GM23248 (cell line): ENCODE measurements around the gene RTCB. TPM values are rescaled to one million over a fixed set of nuclear protein-coding genes. Genes with fewer than 3 reads are reported as not detected.

ENCODE experiments used
- DNase-seq: peaks from one replicate; pipeline ENCODE4 v3.0.0-alpha.2; 2015
- H2AFZ ChIP-seq: fragments of 200-600 bp; sonication (generic); 2 replicates; pipeline ENCODE4 v1.6.1; 2016; ENCODE audit warnings: antibody characterized with exemption
- H3F3A ChIP-seq: fragments of 200-600 bp; sonication (generic); 2 replicates; pipeline ENCODE4 v1.6.1; 2016; ENCODE audit warnings: mild to moderate bottlenecking, antibody characterized with exemption, mixed run types; ENCODE audit not compliant: insufficient read depth
- H3K27ac ChIP-seq: fragments of 200-600 bp; sonication (generic); 2 replicates; pipeline ENCODE4 v1.5.1; 2016; ENCODE audit warnings: mild to moderate bottlenecking
- H3K27me3 ChIP-seq: fragments of 200-600 bp; sonication (generic); replicated peaks from 2 replicates; pipeline ENCODE4 v1.6.1; 2016; ENCODE audit warnings: mild to moderate bottlenecking; ENCODE audit not compliant: insufficient read depth
- H3K36me3 ChIP-seq: fragments of 200-600 bp; sonication (generic); 2 replicates; pipeline ENCODE4 v1.6.1; 2016; ENCODE audit warnings: low read depth, mild to moderate bottlenecking
- H3K4me1 ChIP-seq: fragments of 200-600 bp; sonication (generic); 2 replicates; pipeline ENCODE4 v1.6.1; 2016; ENCODE audit warnings: mild to moderate bottlenecking; ENCODE audit not compliant: insufficient read depth
- H3K4me2 ChIP-seq: fragments of 200-600 bp; sonication (generic); one replicate; pipeline ENCODE4 v1.6.1; 2016; ENCODE audit warnings: mild to moderate bottlenecking; ENCODE audit not compliant: unreplicated experiment
- H3K4me3 ChIP-seq: fragments of 200-600 bp; sonication (generic); 2 replicates; pipeline ENCODE4 v1.5.1; 2016; ENCODE audit warnings: mild to moderate bottlenecking
- H3K79me2 ChIP-seq: fragments of 200-600 bp; sonication (generic); 2 replicates; pipeline ENCODE4 v1.6.1; 2016; ENCODE audit warnings: mild to moderate bottlenecking; ENCODE audit not compliant: insufficient read depth
- H3K9ac ChIP-seq: fragments of 200-600 bp; sonication (generic); 2 replicates; pipeline ENCODE4 v1.6.1; 2016; ENCODE audit warnings: mild to moderate bottlenecking
- H3K9me2 ChIP-seq: fragments of 200-600 bp; sonication (generic); 2 replicates; pipeline ENCODE4 v1.6.1; 2016; ENCODE audit warnings: mixed run types, mild to moderate bottlenecking, moderate library complexity; ENCODE audit not compliant: insufficient read depth
- H3K9me3 ChIP-seq: fragments of 200-600 bp; sonication (generic); one replicate; pipeline ENCODE4 v1.6.1; 2017; ENCODE audit warnings: low read depth
- H4K20me1 ChIP-seq: fragments of 200-600 bp; sonication (generic); 2 replicates; pipeline ENCODE4 v1.6.0; 2016; ENCODE audit not compliant: insufficient read depth
- EZH2 ChIP-seq: fragments of 200-600 bp; sonication (generic); IDR thresholded peaks from 2 replicates; pipeline ENCODE4 v1.6.1; 2018; ENCODE audit warnings: antibody characterized with exemption, mild to moderate bottlenecking; ENCODE audit not compliant: insufficient read depth, poor library complexity, severe bottlenecking
- EZH2phosphoT487 ChIP-seq: fragments of 200-600 bp; sonication (generic); IDR thresholded peaks from 2 replicates; pipeline ENCODE4 v1.6.1; 2018; ENCODE audit warnings: antibody characterized with exemption, moderate library complexity, mild to moderate bottlenecking, low read depth; ENCODE audit not compliant: insufficient read depth
- WGBS, 2 experiments: methylation state at CpG; one replicate each; pipeline ENCODE4 v1.1.6; 2015 to 2017; ENCODE audit warnings: low lambda C conversion rate in 2 of 2, low coverage in 1 of 2; ENCODE audit errors: missing lambda C conversion rate in 2 of 2; 5-methylcytosine and 5-hydroxymethylcytosine counted together
- in situ Hi-C: fragments of 300-500 bp; cut with MboI; formaldehyde crosslinking; loops from 2 replicates; pipeline ENCODE4 v1.15.0; 2020
- polyA plus RNA-seq: library from polyadenylated mRNA; unstranded; fragments of >200 nt; fragmentation: Nextera tagmentation; extraction: Ambion mirVana; gene quantifications from 2 replicates; pipeline ENCODE4 v1.2.1, GENCODE V29; 2016
- total RNA-seq: library from RNA; depleted of rRNA; stranded (reverse); fragments of >200 nt; shearing (Covaris generic); gene quantifications from 2 replicates; pipeline ENCODE4 v1.2.3, GENCODE V29; 2014

The RTCB gene
- total and polyA plus RNA-seq, 2 experiments from 2014 or later = 88.8 to 101 TPM

- peaks cover 67% of the 10 kb centered on the region for H3K36me3 ChIP-seq
- H3K4me2 ChIP-seq = no peak overlapping the region
- H3K27me3 ChIP-seq = no peaks in the 10 kb centered on the region
- H3F3A ChIP-seq = no peaks in the 10 kb centered on the region
- no peaks in the 10 kb centered on the region for H3K4me1 ChIP-seq
- no peaks in the 10 kb centered on the region for H4K20me1 ChIP-seq
- no peaks in the 10 kb centered on the region for H3K9me3 ChIP-seq
- DNase-seq = no peak
- WGBS, 2 experiments = 89 to 97% methylated on average over 2 of the region's 2 CpGs
- TF ChIP-seq EZH2phosphoT487 = no peak
- no peak for TF ChIP-seq EZH2
- peaks cover 41% of the 10 kb centered on the region for H3K79me2 ChIP-seq
- no peak overlapping the region for H3K27ac ChIP-seq
- no peak overlapping the region for H2AFZ ChIP-seq
- in situ Hi-C loops = no loop called here
- H3K4me3 ChIP-seq = no peak overlapping the region
- no peak overlapping the region for H3K9ac ChIP-seq
- H3K9me2 ChIP-seq = no peaks in the 10 kb centered on the region
Measured at GRCh38 chr22:32404021-32404420, 8.0 kb downstream of the RTCB start.

GRCh38 chr22:32401486-32401885 is 10.6 kb downstream of the RTCB start:
- Histone ChIP-seq H3K9me3 (no peaks in the 10 kb centered on the region), H3F3A (no peaks in the 10 kb centered on the region), H3K9me2 (no peaks in the 10 kb centered on the region), H3K4me2 (no peak overlapping the region), H3K4me1 (no peaks in the 10 kb centered on the region), H3K27ac (no peak overlapping the region), H4K20me1 (no peaks in the 10 kb centered on the region), H3K36me3 (peaks cover 65% of the 10 kb centered on the region), H3K4me3 (no peak overlapping the region), H2AFZ (no peak overlapping the region), H3K79me2 (0 out of 2 replicates have a peak, but pooled peaks cover 16% of the 10 kb centered on the region), H3K9ac (no peak overlapping the region), H3K27me3 (no peaks in the 10 kb centered on the region)
- in situ Hi-C loops = no loop called here
- no peak for DNase-seq
- no peak for TF ChIP-seq EZH2
- no peak for TF ChIP-seq EZH2phosphoT487
- 64 to 65% methylated on average over 4 of the region's 4 CpGs for WGBS, 2 experiments

GRCh38 chr22:32396746-32397145 is 15.3 kb downstream of the RTCB start:
- no peak overlapping the region for H3K4me3 ChIP-seq

GRCh38 chr22:32396255-32396654 is 15.8 kb downstream of the RTCB start:
- Histone ChIP-seq H3K36me3 (peaks cover 80% of the 10 kb centered on the region), H4K20me1 (peaks cover 3% of the 10 kb centered on the region; the same call in 1 of the 2 replicates), H3K4me3 (no peak overlapping the region), H3K9ac (no peak overlapping the region), H3K4me1 (no peaks in the 10 kb centered on the region), H3K9me2 (no peaks in the 10 kb centered on the region), H3K4me2 (no peak overlapping the region), H3K9me3 (no peaks in the 10 kb centered on the region), H3F3A (no peaks in the 10 kb centered on the region), H3K27me3 (no peaks in the 10 kb centered on the region), H3K27ac (no peak overlapping the region), H3K79me2 (no peaks in the 10 kb centered on the region), H2AFZ (no peak overlapping the region)
- WGBS, 2 experiments = 90 to 96% methylated on average over 1 of the region's 1 CpG
- no peak for DNase-seq
- in situ Hi-C loops = no loop called here
- no peak for TF ChIP-seq EZH2phosphoT487
- no peak for TF ChIP-seq EZH2

More at GRCh38 chr22:32396746-32397145, 15.3 kb downstream of the RTCB start:
- in situ Hi-C loops = no loop called here
- Histone ChIP-seq H3K36me3 (peaks cover 81% of the 10 kb centered on the region), H3K79me2 (no peaks in the 10 kb centered on the region), H3K4me2 (no peak overlapping the region), H3K4me1 (no peaks in the 10 kb centered on the region), H3K9me2 (no peaks in the 10 kb centered on the region), H3K9me3 (no peaks in the 10 kb centered on the region), H3F3A (no peaks in the 10 kb centered on the region), H3K27me3 (no peaks in the 10 kb centered on the region), H3K27ac (no peak overlapping the region), H4K20me1 (peaks cover 3% of the 10 kb centered on the region; the same call in 1 of the 2 replicates), H3K9ac (no peak overlapping the region), H2AFZ (no peak overlapping the region)
- TF ChIP-seq EZH2phosphoT487 (no peak), EZH2 (no peak)
- WGBS, 2 experiments = 34% methylated on average over 5 of the region's 5 CpGs
- DNase-seq = peak; percentile 59

- Histone ChIP-seq H3F3A (peaks cover under 1% of the 10 kb centered on the region; the same call in 1 of the 2 replicates), H3K36me3 (peaks cover 81% of the 10 kb centered on the region), H3K4me1 (no peaks in the 10 kb centered on the region), H3K4me2 (no peak overlapping the region), H4K20me1 (peaks cover 3% of the 10 kb centered on the region; the same call in 1 of the 2 replicates), H3K9me2 (no peaks in the 10 kb centered on the region), H3K9ac (no peak overlapping the region), H3K4me3 (no peak overlapping the region), H3K27me3 (no peaks in the 10 kb centered on the region), H3K27ac (no peak overlapping the region), H3K9me3 (no peaks in the 10 kb centered on the region), H2AFZ (no peak overlapping the region), H3K79me2 (no peaks in the 10 kb centered on the region)
- no peak for DNase-seq
- TF ChIP-seq EZH2 (no peak), EZH2phosphoT487 (no peak)
- WGBS, 2 experiments = 96 to 98% methylated on average over 5 of the region's 5 CpGs
- in situ Hi-C loops = no loop called here
Measured at GRCh38 chr22:32395107-32395506, 16.9 kb downstream of the RTCB start.
